Heart left ventricle (tissue), 16 donors: ENCODE results near the gene COPB1. TPM values are rescaled to one million over a fixed set of nuclear protein-coding genes. Genes with fewer than 3 reads are reported as not detected.

Experiments
- ATAC-seq, 4 donors: fragments of 200-7000 bp; cut with Tn5 transposase; one replicate each; pipeline ENCODE4 v1.9.1; 2020 to 2022; ENCODE audit warnings: moderate library complexity in 4 of 4, mild to moderate bottlenecking in 3 of 4, moderate number of reproducible peaks in 1 of 4
- DNase-seq, 5 donors: peaks; one replicate each; pipeline ENCODE4 v3.0.0-alpha.2; 2020
- H3K27ac ChIP-seq, 12 donors: fragments of 200-600 bp; sonication (generic) in 4 of 12; one replicate each; pipeline versions ENCODE4 v1.5.0 to v1.8.0; 2016 to 2022; ENCODE audit warnings: mild to moderate bottlenecking in 2 of 12
- H3K27me3 ChIP-seq, 9 donors: fragments of 200-600 bp; sonication (generic) in 2 of 9; one replicate each; pipeline versions ENCODE4 v1.5.1 to v1.8.0; 2016 to 2022; ENCODE audit warnings: mild to moderate bottlenecking in 3 of 9
- H3K36me3 ChIP-seq, 9 donors: fragments of 200-600 bp; sonication (generic) in 2 of 9; one replicate each; pipeline versions ENCODE4 v1.5.0 to v1.8.0; 2018 to 2022; ENCODE audit warnings: mild to moderate bottlenecking in 2 of 9
- H3K4me1 ChIP-seq, 12 donors: fragments of 200-600 bp; sonication (generic) in 4 of 12; one replicate each; pipeline versions ENCODE4 v1.5.0 to v1.8.0; 2016 to 2022; ENCODE audit warnings: mild to moderate bottlenecking in 3 of 12
- H3K4me3 ChIP-seq, 12 donors: fragments of 200-600 bp; sonication (generic) in 4 of 12; one replicate each; pipeline versions ENCODE4 v1.5.0 to v1.8.0; 2017 to 2022; ENCODE audit warnings: mild to moderate bottlenecking in 9 of 12, moderate library complexity in 4 of 12
- H3K9me3 ChIP-seq, 12 donors: fragments of 200-600 bp; sonication (generic) in 4 of 12; one replicate each; pipeline versions ENCODE4 v1.5.0 to v1.8.0; 2016 to 2022; ENCODE audit warnings: mild to moderate bottlenecking in 1 of 12
- CTCF ChIP-seq, 12 donors: fragments of 200-600 bp; sonication (generic) in 4 of 12; IDR thresholded peaks; one replicate each; pipeline versions ENCODE4 v1.5.0 to v1.8.0; 2018 to 2022; ENCODE audit warnings: antibody characterized with exemption in 12 of 12, mild to moderate bottlenecking in 5 of 12
- POLR2A ChIP-seq, 2 donors: fragments of 450-650 bp; IDR thresholded peaks; one replicate each; pipeline ENCODE4 v1.6.1; 2017; ENCODE audit warnings: antibody characterized with exemption in 2 of 2, mild to moderate bottlenecking in 2 of 2, moderate library complexity in 2 of 2
- WGBS, 4 donors: extraction: QIAGEN DNeasy Blood & Tissue Kit in 2 of 4; methylation state at CpG; one replicate each; pipeline versions ENCODE4 v1.1.5 to v1.1.7; 2013 to 2018; 5-methylcytosine and 5-hydroxymethylcytosine counted together
- intact Hi-C, 10 donors: fragments of 100-400 bp; cut with DNase I; formaldehyde crosslinking; loops; one replicate each; pipeline versions ENCODE4 v1.11.1 to v1.14.2; 2022
- polyA plus RNA-seq, 2 donors: library from polyadenylated mRNA; stranded (reverse); fragments of 200-250 nt; gene quantifications; one replicate each; pipeline ENCODE4 v1.2.3, GENCODE V29; 2013
- total RNA-seq, 9 donors: library from RNA; depleted of rRNA in 2 of 9; stranded (reverse); fragments of >200 nt in 2 of 9; fragmentation: NEBNext Ultra II Directional in 3 of 9; extraction: Animal tissue kit (Norgen Biotek cat#: 25700) in 3 of 9; gene quantifications; one replicate each; pipeline versions ENCODE4 v1.1.0 to v1.2.4, GENCODE V29; 2016 to 2023
- donor health status: ischemic (EF 13 %, LVEDD 7.1; RV severe dilation, severe dysfunction).
- donor health status: healthy with polysubstance abuse.
- donor health status: DM: no; HTN: yes; CAD: no.
- donor health status: DM: no; HTN: no; CAD: no.
- donor health status: ischemic (EF 25% LVEDD 6.9; RV normal size, moderate dysfunction).
- donor health status: ischemic (EF 25% LVEDD 5.7; RV mildly dilated, moderate dysfunction).
- donor health status: healthy.
- donor health status: DM: yes; HTN: yes; CAD: no.
- donor health status: ischemic (EF 35%, LVEDD 5.7; RV mildly dilated, moderate dysfunction).
- donor health status: nonischemic (EF 11% LVEDD 7.7; RV severe dilation, severe dysfunction).
- donor health status: DM: yes; HTN: yes; CAD: no.
- donor health status: PGD.
- donor health status: ischemic (EF 29% LVEDD 5.4; RV normal size, mild dysfunction).
- donor health status: nonischemic (EF 23%, LVEDD 6.1; RV moderate dilation, normal function).

The COPB1 gene
- total and polyA plus RNA-seq, 11 donors: 23.4 to 72.1 (median 51.3) TPM

DNA sequence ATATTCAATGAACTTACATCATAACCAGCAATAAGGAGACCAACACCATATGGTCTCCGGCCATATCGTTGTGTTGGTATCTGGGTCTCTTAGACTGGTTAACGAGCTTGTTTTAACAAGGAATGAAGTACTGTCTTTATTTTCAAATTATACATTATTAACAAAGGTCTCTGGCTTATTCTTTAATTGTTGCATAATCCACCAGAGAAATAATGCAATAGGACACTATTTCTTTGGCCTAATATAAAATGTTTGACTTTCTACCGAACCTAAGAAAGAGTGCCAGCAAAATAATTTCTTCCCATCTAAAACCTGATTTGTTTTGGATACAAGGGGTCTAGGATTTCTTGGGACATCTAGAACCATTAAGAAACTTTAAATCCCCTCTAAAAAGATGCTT lies 14.2 kb upstream of the COPB1 start:
- intact Hi-C loops: loop anchor here in 1 of 10 donors (10.0 kb wide), 1 partner anchor 49 kb away; no protein-coding TSS in a partner anchor
- no peak overlapping the region for H3K4me3 ChIP-seq
- 94 to 97% (median 95%) methylated on average over 4 of the region's 4 CpGs for WGBS, 4 donors
- H3K27me3 ChIP-seq: no peaks in the 10 kb centered on the region
- DNase-seq: no peak
- TF ChIP-seq POLR2A (IDR thresholded peaks at IDR 0.05) (no peak), CTCF (IDR thresholded peaks at IDR 0.05) (no peak)
- no peak for ATAC-seq
- no peak overlapping the region for H3K27ac ChIP-seq
- peaks cover 3 to 13% (median 9%) of the 10 kb centered on the region in 12 donors for H3K4me1 ChIP-seq
- no peaks in the 10 kb centered on the region for H3K9me3 ChIP-seq
- H3K36me3 ChIP-seq: peaks cover 11 to 100% (median 95%) of the 10 kb centered on the region in 9 donors

DNA sequence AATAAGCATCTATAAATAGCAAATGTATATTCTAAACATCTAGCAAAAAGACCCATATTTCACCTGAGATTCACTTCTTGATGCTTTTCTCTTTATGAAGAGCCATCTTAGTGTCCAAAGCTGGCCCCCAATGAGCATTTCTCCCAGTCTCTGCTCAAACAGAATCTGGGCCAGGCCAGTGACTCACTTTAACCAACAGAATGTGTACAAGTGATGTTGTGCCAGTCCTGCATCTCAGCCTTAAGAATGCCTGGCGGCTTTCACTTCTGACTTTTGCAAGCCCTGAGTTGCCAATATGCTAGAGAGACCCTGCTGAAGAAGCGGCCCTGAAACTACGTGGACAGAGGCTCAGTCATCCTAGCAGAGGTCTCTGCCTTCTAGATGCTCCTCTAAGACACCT lies 6.9 kb upstream of the COPB1 start:
- Histone ChIP-seq H3K27ac (no peak overlapping the region), H3K4me3 (no peak overlapping the region), H3K27me3 (no peaks in the 10 kb centered on the region), H3K9me3 (no peaks in the 10 kb centered on the region), H3K36me3 (peaks cover 9 to 95% (median 84%) of the 10 kb centered on the region in 9 donors), H3K4me1 (no peaks in the 10 kb centered on the region)
- DNase-seq: no peak
- intact Hi-C loops: loop anchor here in 1 of 10 donors (5.0 kb wide), 1 partner anchor 34 kb away; no protein-coding TSS in a partner anchor
- TF ChIP-seq CTCF (IDR thresholded peaks at IDR 0.05) (no peak), POLR2A (IDR thresholded peaks at IDR 0.05) (no peak)
- ATAC-seq: no peak
- 89 to 96% (median 96%) methylated on average over 3 of the region's 3 CpGs for WGBS, 4 donors

- Histone ChIP-seq H3K9me3 (no peaks in the 10 kb centered on the region), H3K27me3 (no peaks in the 10 kb centered on the region), H3K27ac (no peak overlapping the region), H3K4me3 (no peak overlapping the region), H3K36me3 (peaks cover 4 to 64% (median 55%) of the 10 kb centered on the region in 9 donors), H3K4me1 (peaks cover 0 to 16% (median 11%) of the 10 kb centered on the region in 12 donors)
- WGBS, 4 donors: 78 to 100% (median 92%) methylated on average over 1 of the region's 1 CpG
- no peak for ATAC-seq
- no peak for DNase-seq
- intact Hi-C loops: no loop called here
- TF ChIP-seq CTCF (IDR thresholded peaks at IDR 0.05) (no peak), POLR2A (IDR thresholded peaks at IDR 0.05) (no peak)
These were observed 3.4 kb upstream of the COPB1 start for GRCh38 chr11:14503023-14503422.

DNA sequence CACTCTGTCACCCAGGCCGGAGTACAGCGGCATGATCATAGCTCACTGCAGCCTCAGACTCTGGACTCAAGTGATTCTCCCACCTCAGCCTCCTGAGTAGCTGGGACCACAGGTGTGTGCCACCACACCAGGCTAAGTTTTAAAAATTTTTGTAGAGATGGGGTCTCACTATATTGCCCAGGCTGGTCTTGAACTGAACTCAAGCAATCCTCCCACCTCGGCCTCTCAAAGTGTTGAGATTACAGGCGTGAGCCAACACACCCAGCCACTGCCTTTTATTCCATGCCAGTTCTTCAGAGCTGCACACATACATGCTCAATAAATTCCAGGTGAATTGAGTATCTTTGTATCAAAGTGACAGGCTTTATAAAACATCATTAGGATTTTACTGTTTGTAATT lies 2.4 kb upstream of the COPB1 start:
- H3K9me3 ChIP-seq: no peaks in the 10 kb centered on the region
- H3K27ac ChIP-seq: no peak overlapping the region
- no peaks in the 10 kb centered on the region for H3K27me3 ChIP-seq
- DNase-seq: no peak
- no peak overlapping the region for H3K4me3 ChIP-seq
- H3K4me1 ChIP-seq: peaks cover 0 to 26% (median 18%) of the 10 kb centered on the region in 12 donors
- no peak for ATAC-seq
- intact Hi-C loops: no loop called here
- WGBS, 4 donors: 94 to 97% (median 95%) methylated on average over 4 of the region's 4 CpGs
- peaks cover 4 to 64% (median 55%) of the 10 kb centered on the region in 9 donors for H3K36me3 ChIP-seq
- no peak for TF ChIP-seq POLR2A (IDR thresholded peaks at IDR 0.05)
- no peak for TF ChIP-seq CTCF (IDR thresholded peaks at IDR 0.05)
